K562 (cell line): ENCODE measurements around the gene TSC22D1. TPM values are rescaled to one million over a fixed set of nuclear protein-coding genes. Genes with fewer than 3 reads are reported as not detected.

ENCODE experiments used
- BHLHE40 ChIP-seq: IDR thresholded peaks from 2 replicates; pipeline ENCODE4 v1.6.1; 2011; ENCODE audit warnings: low read length, improper control_type of control experiment
- C11orf30 ChIP-seq: fragments of 450-650 bp; IDR thresholded peaks from 2 replicates; pipeline ENCODE4 v1.6.1; 2016; ENCODE audit warnings: low read depth, mild to moderate bottlenecking
- HSF4 ChIP-seq: fragments of 250-450 bp; sonication (Bioruptor Pico); IDR thresholded peaks from 2 replicates; pipeline ENCODE4 v2.1.2; 2022; ENCODE audit warnings: mild to moderate bottlenecking, moderate library complexity, borderline replicate concordance
- JUN ChIP-seq, 2 experiments: sonication (generic) in 1 of 2; formaldehyde crosslinking in 1 of 2; IDR thresholded peaks; 2 replicates each; pipeline versions ENCODE4 v1.6.1 to v1.8.0; 2012 to 2022; ENCODE audit warnings: borderline replicate concordance in 2 of 2, mild to moderate bottlenecking in 2 of 2, improper control_type of control experiment in 1 of 2, low read depth in 1 of 2, low read length in 1 of 2, missing genetic modification reagents in 1 of 2
- JUND ChIP-seq, 2 experiments: IDR thresholded peaks; 2 replicates in 1 of 2; 3 replicates in 1 of 2; pipeline ENCODE4 v1.6.1; 2011; ENCODE audit warnings: borderline replicate concordance in 2 of 2, low read depth in 2 of 2, low read length in 2 of 2, improper control_type of control experiment in 1 of 2, missing biosample characterization in 1 of 2, missing genetic modification characterization in 1 of 2, missing genetic modification reagents in 1 of 2
- KLF10 ChIP-seq: fragments of 250-450 bp; sonication (Bioruptor Pico); IDR thresholded peaks from 2 replicates; pipeline ENCODE4 v1.6.1; 2021; ENCODE audit warnings: matching md5 sums
- MYNN ChIP-seq, 2 experiments: sonication (generic); formaldehyde crosslinking in 1 of 2; IDR thresholded peaks; 2 replicates each; pipeline versions ENCODE4 v1.5.0 to v1.6.1; 2016 to 2020; ENCODE audit warnings: antibody characterized with exemption in 1 of 2, missing genetic modification reagents in 1 of 2
- NFE2 ChIP-seq: IDR thresholded peaks from 2 replicates; pipeline ENCODE4 v1.6.1; 2014; ENCODE audit warnings: antibody characterized with exemption, low read depth
- NONO ChIP-seq, 2 experiments: fragments of 200-400 bp in 1 of 2; fragments of 450-650 bp in 1 of 2; formaldehyde crosslinking in 1 of 2; IDR thresholded peaks; 2 replicates each; pipeline ENCODE4 v1.6.1; 2017; ENCODE audit warnings: low read depth in 2 of 2, mild to moderate bottlenecking in 2 of 2, moderate library complexity in 2 of 2, low read length in 1 of 2
- PCBP2 ChIP-seq: fragments of 200-400 bp; formaldehyde crosslinking; IDR thresholded peaks from 2 replicates; pipeline ENCODE4 v1.6.1; 2018; ENCODE audit warnings: low read length, low read depth, mild to moderate bottlenecking, moderate library complexity; ENCODE audit not compliant: poor library complexity, severe bottlenecking
- PHF8 ChIP-seq: fragments of 200-600 bp; sonication (generic); IDR thresholded peaks from 2 replicates; pipeline ENCODE4 v1.6.1; 2012; ENCODE audit warnings: mixed run types, mild to moderate bottlenecking, inconsistent platforms, low read length, moderate library complexity, borderline replicate concordance
- PHTF2 ChIP-seq: fragments of 250-450 bp; sonication (Bioruptor Pico); IDR thresholded peaks from 2 replicates; pipeline ENCODE4 v1.5.0; 2021; ENCODE audit warnings: mild to moderate bottlenecking
- RUNX1 ChIP-seq: sonication (generic); IDR thresholded peaks from 2 replicates; pipeline ENCODE4 v1.6.1; 2016; ENCODE audit warnings: antibody characterized with exemption, low read depth
- SOX6 ChIP-seq: fragments of 450-650 bp; IDR thresholded peaks from 2 replicates; pipeline ENCODE4 v1.6.1; 2014; ENCODE audit warnings: mild to moderate bottlenecking
- TAF1 ChIP-seq: IDR thresholded peaks from 2 replicates; pipeline ENCODE4 v1.6.1; 2011; ENCODE audit warnings: mild to moderate bottlenecking, low read length, moderate library complexity; ENCODE audit not compliant: insufficient read depth, control insufficient read depth, severe bottlenecking; ENCODE audit errors: extremely low read depth
- TAF9B ChIP-seq: fragments of 450-650 bp; IDR thresholded peaks from 2 replicates; pipeline ENCODE4 v1.6.1; 2018; ENCODE audit warnings: mild to moderate bottlenecking; ENCODE audit not compliant: partially characterized antibody
- YY1 ChIP-seq, 3 experiments: IDR thresholded peaks; 2 replicates each; pipeline ENCODE4 v1.6.1; 2011; ENCODE audit warnings: low read length in 2 of 3, mild to moderate bottlenecking in 2 of 3, moderate library complexity in 2 of 3, borderline replicate concordance in 1 of 3, control low read depth in 1 of 3, low read depth in 1 of 3; ENCODE audit not compliant: insufficient read depth in 3 of 3, insufficient replicate concordance in 2 of 3, control insufficient read depth in 1 of 3, insufficient read length in 1 of 3; ENCODE audit errors: extremely low read depth in 1 of 3
- polyA plus RNA-seq, 8 experiments: library from polyadenylated mRNA; depleted of rRNA in 4 of 8; stranded (reverse) in 5 of 8; unstranded in 3 of 8; fragments of >200 nt; fragmentation: Nextera tagmentation in 2 of 8; fragmentation: Illumina TruSeq in 1 of 8; extraction: Ambion mirVana in 2 of 8; extraction: Trizol in 1 of 8; gene quantifications; 2 replicates each; pipeline versions ENCODE4 v1.2.1 to v1.2.3, GENCODE V29; 2011 to 2014; ENCODE audit warnings: inconsistent platforms in 1 of 8, missing spikeins in 1 of 8
- total RNA-seq, 7 experiments: library from RNA; depleted of rRNA in 6 of 7; stranded (reverse); fragments of >200 nt in 6 of 7; fragmentation: Illumina TruSeq in 2 of 7; extraction: Trizol in 2 of 7; gene quantifications; 2 replicates each; pipeline versions ENCODE4 v1.2.1 to v1.2.3, GENCODE V29; 2011 to 2021; ENCODE audit warnings: low replicate concordance in 1 of 7
- TF ChIP-seq, protein P1 (sequence below): fragments of 450-650 bp; IDR thresholded peaks from 2 replicates; pipeline ENCODE4 v1.6.1; 2016; ENCODE audit warnings: antibody characterized with exemption
- TF ChIP-seq, protein P2 (sequence below): fragments of 200-800 bp; sonication (Bioruptor generic); IDR thresholded peaks from 2 replicates; pipeline ENCODE4 v1.6.1; 2017; ENCODE audit warnings: missing genetic modification characterization, missing compliant biosample characterization
- TF ChIP-seq, protein P3 (sequence below): fragments of 200-800 bp; sonication (Bioruptor generic); IDR thresholded peaks from 2 replicates; pipeline ENCODE4 v1.6.1; 2017; ENCODE audit warnings: missing genetic modification characterization, missing compliant biosample characterization

TSC22D1 gene
- total and polyA plus RNA-seq, 9 of the 15 experiments (the other 6 are each of a cell fraction or from before 2014, with no cell fraction given): 2.6 to 19.8 (median 8.4) TPM

DNA sequence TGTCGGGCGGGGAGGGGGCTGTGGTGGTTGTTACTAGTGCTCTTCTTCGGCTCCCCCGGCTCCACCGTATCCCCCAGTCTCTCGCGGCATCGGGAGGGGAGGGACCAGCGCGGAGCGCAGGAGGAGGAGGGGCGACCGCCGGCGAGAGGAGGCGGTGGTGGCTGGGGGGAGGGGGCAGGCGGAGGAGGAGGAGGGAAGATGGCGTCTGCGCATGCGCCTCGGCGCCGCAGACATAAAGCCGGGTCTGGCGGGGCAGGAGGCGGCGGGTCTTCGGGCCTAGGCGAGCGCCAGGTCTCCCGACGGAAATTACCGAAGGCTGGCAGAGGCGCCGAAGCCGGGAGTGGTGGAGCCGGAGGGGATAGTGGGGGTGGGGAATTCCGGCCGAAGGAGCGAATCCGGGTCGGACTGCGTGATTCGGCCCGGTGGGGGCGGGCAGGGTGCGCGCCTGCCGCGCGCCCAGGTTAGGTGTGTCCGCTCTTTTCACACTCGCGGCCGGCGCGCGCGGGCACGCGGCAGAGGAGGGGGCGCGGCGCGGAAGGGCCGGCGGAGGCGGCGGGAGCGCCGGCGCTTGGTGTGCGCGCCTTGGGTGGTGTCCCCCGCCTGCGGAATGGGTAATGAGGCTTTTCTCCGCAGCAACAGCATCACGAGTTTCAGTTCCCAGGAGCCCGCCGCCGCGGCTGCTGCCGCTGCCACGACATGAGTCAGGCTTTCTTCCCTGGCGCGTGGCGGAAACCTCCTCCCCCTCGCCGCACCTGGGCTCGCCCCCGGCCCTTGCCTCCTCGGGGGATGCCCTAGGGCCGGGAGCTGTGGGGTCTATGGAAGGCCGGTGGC lies 1.3 kb upstream of the TSC22D1 start (continued):
- TF ChIP-seq JUN (IDR thresholded peaks at IDR 0.05; ENCODE audit: borderline replicate concordance, low read depth, low read length) (no peak), JUN (CRISPR knock-in tag; IDR thresholded peaks at IDR 0.05; ENCODE audit: borderline replicate concordance) (no peak), BHLHE40 (peak; percentile 40; the same call in 1 of the 2 replicates), MYNN (IDR thresholded peaks at IDR 0.05) (no peak), MYNN (CRISPR knock-in tag; IDR thresholded peaks at IDR 0.05) (no peak), PCBP2 (no peak), YY1 (IDR thresholded peaks at IDR 0.05; ENCODE audit: borderline replicate concordance in 1 of 3, control insufficient read depth in 1 of 3, extremely low read depth in 1 of 3, insufficient read depth in 3 of 3, insufficient read length in 1 of 3, insufficient replicate concordance in 2 of 3, low read depth in 1 of 3, low read length in 2 of 3) (peak in 2 of 3 experiments; percentile 66 to 72), PHF8 (peak; percentile 48; the same call in 1 of the 2 replicates), TAF1 (peak; percentile 16), SOX6 (0 out of 2 replicates have a peak, but pooled peaks have one; percentile 37), NFE2 (peak; percentile 28; the same call in 1 of the 2 replicates), KLF10 (CRISPR knock-in tag) (no peak), C11orf30 (peak; percentile 53; the same call in 1 of the 2 replicates), TAF9B (peak; percentile 21), RUNX1 (no peak), HSF4 (CRISPR knock-in tag) (no peak), NONO (IDR thresholded peaks at IDR 0.05; ENCODE audit: low read depth in 2 of 2, low read length in 1 of 2) (peak in 1 of 2 experiments; percentile 56; a peak in 1 of 4 replicates), PHTF2 (CRISPR knock-in tag) (no peak), JUND (IDR thresholded peaks at IDR 0.05; ENCODE audit: borderline replicate concordance, low read depth, low read length) (peak; percentile 42; the same call in 1 of the 2 replicates), JUND (tag; IDR thresholded peaks at IDR 0.05; ENCODE audit: borderline replicate concordance, low read depth, low read length) (peak; percentile 20; the same call in 1 of the 3 replicates)
- TF ChIP-seq, protein P1, sequence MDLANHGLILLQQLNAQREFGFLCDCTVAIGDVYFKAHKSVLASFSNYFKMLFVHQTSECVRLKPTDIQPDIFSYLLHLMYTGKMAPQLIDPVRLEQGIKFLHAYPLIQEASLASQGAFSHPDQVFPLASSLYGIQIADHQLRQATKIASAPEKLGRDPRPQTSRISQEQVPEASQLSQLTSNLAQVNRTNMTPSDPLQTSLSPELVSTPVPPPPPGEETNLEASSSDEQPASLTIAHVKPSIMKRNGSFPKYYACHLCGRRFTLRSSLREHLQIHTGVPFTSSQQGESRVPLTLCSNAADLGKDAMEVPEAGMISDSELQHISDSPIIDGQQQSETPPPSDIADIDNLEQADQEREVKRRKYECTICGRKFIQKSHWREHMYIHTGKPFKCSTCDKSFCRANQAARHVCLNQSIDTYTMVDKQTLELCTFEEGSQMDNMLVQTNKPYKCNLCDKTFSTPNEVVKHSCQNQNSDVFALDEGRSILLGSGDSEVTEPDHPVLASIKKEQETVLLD: peak; percentile 90
- TF ChIP-seq, protein P2, sequence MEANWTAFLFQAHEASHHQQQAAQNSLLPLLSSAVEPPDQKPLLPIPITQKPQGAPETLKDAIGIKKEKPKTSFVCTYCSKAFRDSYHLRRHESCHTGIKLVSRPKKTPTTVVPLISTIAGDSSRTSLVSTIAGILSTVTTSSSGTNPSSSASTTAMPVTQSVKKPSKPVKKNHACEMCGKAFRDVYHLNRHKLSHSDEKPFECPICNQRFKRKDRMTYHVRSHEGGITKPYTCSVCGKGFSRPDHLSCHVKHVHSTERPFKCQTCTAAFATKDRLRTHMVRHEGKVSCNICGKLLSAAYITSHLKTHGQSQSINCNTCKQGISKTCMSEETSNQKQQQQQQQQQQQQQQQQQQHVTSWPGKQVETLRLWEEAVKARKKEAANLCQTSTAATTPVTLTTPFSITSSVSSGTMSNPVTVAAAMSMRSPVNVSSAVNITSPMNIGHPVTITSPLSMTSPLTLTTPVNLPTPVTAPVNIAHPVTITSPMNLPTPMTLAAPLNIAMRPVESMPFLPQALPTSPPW: peak; percentile 82
- TF ChIP-seq, protein P3, sequence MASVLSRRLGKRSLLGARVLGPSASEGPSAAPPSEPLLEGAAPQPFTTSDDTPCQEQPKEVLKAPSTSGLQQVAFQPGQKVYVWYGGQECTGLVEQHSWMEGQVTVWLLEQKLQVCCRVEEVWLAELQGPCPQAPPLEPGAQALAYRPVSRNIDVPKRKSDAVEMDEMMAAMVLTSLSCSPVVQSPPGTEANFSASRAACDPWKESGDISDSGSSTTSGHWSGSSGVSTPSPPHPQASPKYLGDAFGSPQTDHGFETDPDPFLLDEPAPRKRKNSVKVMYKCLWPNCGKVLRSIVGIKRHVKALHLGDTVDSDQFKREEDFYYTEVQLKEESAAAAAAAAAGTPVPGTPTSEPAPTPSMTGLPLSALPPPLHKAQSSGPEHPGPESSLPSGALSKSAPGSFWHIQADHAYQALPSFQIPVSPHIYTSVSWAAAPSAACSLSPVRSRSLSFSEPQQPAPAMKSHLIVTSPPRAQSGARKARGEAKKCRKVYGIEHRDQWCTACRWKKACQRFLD: peak; percentile 65; the same call in 1 of the 2 replicates
